GM12892 (cell line): Measurements from ENCODE around the gene HAPLN3.

Source experiments
- DNase-seq: peaks from one replicate; pipeline ENCODE4 v3.0.0; 2011; ENCODE audit not compliant: insufficient read length
- FAIRE-seq: peaks from 2 replicates; lab custom pipeline; 2011; peaks lifted over from hg19 to GRCh38; lab: Jason Lieb, UNC
- POLR2A ChIP-seq: IDR thresholded peaks from 2 replicates; pipeline ENCODE4 v1.6.1; 2011; ENCODE audit warnings: low read depth, low read length, control low read depth
- POLR2AphosphoS5 ChIP-seq: IDR thresholded peaks from 2 replicates; pipeline ENCODE4 v1.6.1; 2011; ENCODE audit warnings: low read depth, low read length, control low read depth
- TAF1 ChIP-seq: IDR thresholded peaks from 2 replicates; pipeline ENCODE4 v1.6.1; 2011; ENCODE audit warnings: low read depth, mild to moderate bottlenecking, control low read depth, low read length, borderline replicate concordance

Gene HAPLN3

DNA sequence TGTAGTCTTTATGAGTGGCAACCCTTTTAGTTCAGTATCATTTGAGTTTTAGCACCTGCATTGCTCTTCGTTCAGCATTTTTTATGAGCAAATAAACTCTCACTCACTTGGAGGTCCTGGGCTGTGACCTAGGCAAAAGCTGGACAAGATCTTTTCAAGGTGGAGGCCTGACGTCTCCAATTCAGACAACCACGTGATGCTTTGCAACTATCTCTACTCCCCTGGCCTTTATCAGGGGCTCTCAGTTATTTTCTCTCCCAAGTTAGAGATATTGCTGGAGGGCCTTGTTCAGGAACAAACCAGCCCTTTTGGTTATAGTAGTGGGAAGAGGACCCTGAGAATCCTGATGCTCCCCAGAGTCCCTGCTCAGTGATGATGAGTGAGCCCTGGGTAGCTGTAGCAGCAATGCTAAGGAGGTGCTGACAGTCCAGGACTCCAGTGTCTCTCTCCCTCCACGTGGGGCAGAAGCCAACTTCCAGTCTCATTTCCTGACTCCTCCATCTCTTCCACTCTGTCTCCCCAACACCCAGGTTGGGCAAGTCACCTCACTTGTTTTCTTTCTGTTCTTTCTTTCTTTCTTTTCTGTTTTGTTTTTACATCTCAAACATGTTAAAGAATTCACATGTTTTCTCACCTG lies 30.4 kb downstream of the HAPLN3 start:
- TF ChIP-seq POLR2A: no peak
- TF ChIP-seq POLR2AphosphoS5: no peak
- no peak for TF ChIP-seq TAF1
- FAIRE-seq (no peak), DNase-seq (no peak)

GRCh38 chr15:88863412-88863811 lies 31.9 kb downstream of the HAPLN3 start:
- no peak for TF ChIP-seq TAF1
- TF ChIP-seq POLR2AphosphoS5: no peak
- TF ChIP-seq POLR2A: no peak
- DNase-seq (no peak), FAIRE-seq (no peak)

DNA sequence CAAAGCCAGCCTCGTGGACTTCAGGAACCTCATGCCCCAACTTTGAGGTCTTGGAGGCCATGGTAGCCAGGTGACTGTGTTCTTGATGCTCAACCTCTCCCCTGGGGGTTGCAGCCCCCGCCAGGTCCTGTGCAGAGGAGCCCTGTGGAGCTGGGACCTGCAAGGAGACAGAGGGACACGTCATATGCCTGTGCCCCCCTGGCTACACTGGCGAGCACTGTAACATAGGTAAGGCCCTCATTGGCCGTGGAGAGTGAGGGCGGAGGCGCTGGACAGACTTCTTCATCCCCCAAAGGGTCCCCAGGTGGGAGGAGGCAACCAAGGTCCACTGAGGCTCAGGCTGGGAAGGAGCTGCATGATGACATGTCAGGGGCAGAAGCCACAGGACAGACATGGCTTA lies 35.1 kb downstream of the HAPLN3 start:
- TF ChIP-seq POLR2A (no peak), POLR2AphosphoS5 (no peak), TAF1 (no peak)

DNA sequence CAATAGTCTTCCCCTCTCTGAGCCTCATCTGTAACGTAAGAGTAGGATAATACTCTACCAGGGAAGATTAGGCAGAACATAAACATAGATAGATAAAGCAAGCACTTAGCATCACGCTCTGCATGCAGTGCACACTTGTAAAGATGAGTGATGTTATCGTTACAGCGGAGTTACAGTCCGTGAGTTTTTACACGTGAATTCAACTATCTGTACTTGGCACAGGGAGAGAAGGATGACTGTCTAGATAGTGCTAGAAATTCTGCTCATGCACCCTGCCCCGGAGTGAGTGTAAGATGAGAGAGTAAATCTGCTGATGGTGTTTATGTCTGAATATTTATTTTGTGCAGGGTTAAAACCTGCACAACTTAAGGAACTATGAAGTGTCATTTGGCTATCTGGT lies 35.8 kb downstream of the HAPLN3 start:
- DNase-seq (no peak), FAIRE-seq (no peak)
- TF ChIP-seq POLR2AphosphoS5: no peak
- TF ChIP-seq POLR2A: no peak
- no peak for TF ChIP-seq TAF1

More for the DNA sequence above, 35.1 kb downstream of the HAPLN3 start:
- FAIRE-seq: no peak
- no peak for DNase-seq

DNA sequence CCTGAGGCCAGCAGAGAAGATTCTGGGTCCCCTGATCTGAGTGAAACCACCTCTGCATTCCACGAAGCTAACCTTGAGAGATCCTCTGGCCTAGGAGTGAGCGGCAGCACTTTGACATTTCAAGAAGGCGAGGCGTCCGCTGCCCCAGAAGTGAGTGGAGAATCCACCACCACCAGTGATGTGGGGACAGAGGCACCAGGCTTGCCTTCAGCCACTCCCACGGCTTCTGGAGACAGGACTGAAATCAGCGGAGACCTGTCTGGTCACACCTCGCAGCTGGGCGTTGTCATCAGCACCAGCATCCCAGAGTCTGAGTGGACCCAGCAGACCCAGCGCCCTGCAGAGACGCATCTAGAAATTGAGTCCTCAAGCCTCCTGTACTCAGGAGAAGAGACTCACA lies 36.4 kb downstream of the HAPLN3 start:
- TF ChIP-seq POLR2A (no peak), POLR2AphosphoS5 (no peak), TAF1 (no peak)
- FAIRE-seq (no peak), DNase-seq (no peak)

DNA sequence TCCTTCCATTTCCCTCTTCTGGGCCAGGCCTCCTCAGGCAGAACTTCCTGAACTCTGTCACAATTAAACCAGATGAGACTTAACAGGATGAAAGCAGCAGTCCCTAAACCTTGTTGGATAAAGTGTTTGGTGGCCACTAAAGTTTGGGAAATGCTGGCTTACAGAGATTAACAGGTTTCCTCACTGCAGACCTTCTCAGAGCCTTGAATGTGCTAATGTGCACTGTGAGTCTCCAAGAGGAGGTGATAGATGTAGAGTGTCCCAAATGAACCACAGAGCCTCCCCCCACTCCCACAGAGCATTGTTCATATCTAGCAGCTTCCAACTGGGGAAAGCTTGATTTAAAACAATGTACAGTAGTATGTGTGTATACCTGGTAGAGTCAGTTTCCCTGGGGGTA lies 42.9 kb downstream of the HAPLN3 start:
- DNase-seq: no peak
- FAIRE-seq: no peak
- TF ChIP-seq POLR2A (no peak), POLR2AphosphoS5 (no peak), TAF1 (no peak)

- DNase-seq: no peak
- no peak for FAIRE-seq
Measured at GRCh38 chr15:88849376-88850072, 45.8 kb downstream of the HAPLN3 start.

DNA sequence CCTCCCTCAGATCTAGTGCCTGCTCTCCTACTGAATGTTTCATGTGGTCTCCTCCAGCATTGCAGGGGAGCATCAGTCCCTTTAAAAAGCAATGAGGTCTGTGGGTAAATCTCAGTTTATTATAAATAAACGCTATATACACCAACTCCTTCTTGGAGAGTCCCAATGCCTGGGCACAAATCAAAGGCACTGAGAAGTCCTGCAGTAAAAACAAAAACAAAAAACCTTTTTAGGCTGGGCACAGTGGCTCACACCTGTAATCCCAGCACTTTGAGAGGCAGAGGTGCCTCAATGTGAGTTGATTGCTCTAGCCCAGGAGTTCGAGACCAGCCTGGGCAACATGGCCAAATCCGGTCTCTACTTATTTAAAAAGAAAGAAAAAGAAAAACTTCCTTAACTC lies 47.1 kb downstream of the HAPLN3 start:
- TF ChIP-seq POLR2A (no peak), TAF1 (no peak), POLR2AphosphoS5 (no peak)
- no peak for FAIRE-seq
- no peak for DNase-seq

More at GRCh38 chr15:88849376-88850072, 45.8 kb downstream of the HAPLN3 start:
- TF ChIP-seq POLR2A (no peak), POLR2AphosphoS5 (no peak), TAF1 (no peak)

GRCh38 chr15:88847144-88847543 lies 48.2 kb downstream of the HAPLN3 start:
- FAIRE-seq (no peak), DNase-seq (no peak)
- TF ChIP-seq TAF1 (no peak), POLR2AphosphoS5 (no peak), POLR2A (no peak)

GRCh38 chr15:88845616-88846015 lies 49.7 kb downstream of the HAPLN3 start:
- FAIRE-seq (no peak), DNase-seq (no peak)
- TF ChIP-seq POLR2AphosphoS5 (no peak), POLR2A (no peak), TAF1 (no peak)

DNA sequence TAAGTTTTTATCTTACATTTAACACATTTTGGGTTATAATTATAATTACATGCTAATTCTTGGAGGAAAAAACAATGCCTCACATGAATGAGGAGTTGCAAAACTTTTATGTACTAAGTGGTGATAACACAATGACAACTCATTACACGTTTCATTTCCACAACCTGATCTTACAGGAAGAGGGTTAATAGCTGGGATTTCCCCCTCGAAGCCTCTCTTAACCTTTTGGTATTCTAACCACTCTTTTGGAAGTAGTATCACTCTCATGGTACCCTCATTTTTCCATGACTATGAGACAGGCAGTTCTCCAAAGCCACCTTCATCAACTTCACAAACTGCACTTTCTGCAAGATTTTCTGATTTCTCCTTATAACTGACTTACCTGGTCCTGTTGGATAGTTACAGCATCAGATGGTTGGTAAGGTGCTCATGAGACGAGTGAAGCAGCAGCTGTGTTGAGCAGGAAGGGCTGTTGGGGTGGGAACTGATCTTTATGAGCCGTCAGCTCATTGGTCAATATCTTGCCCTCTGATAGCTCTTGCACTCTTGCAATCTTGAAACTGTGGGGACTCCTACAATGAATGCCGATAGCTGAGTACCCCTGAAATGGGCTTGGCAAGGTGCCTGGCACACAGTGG lies 50.5 kb downstream of the HAPLN3 start:
- DNase-seq (no peak), FAIRE-seq (no peak)
- TF ChIP-seq POLR2AphosphoS5: no peak
- TF ChIP-seq POLR2A: no peak
- no peak for TF ChIP-seq TAF1
